ENCODE data around the gene COL27A1.

- no peak for TF ChIP-seq CTCF (conservative IDR thresholded peaks at IDR 0.05; ENCODE audit: low read depth, low read length)
- no peak for TF ChIP-seq EZH2 (IDR thresholded peaks at IDR 0.05; ENCODE audit: borderline replicate concordance, low read depth, low read length, poor library complexity, severe bottlenecking)
Observed at GRCh38 chr9:114165407-114166102, 10.2 kb downstream of the COL27A1 start.

All from A673 (cell line).